Liver (tissue), 9 donors: ENCODE data around the gene MPV17. TPM values are rescaled to one million over a fixed set of nuclear protein-coding genes. Genes with fewer than 3 reads are reported as not detected.

Experiments
- DNase-seq: peaks from one replicate; pipeline ENCODE4 v3.0.0-alpha.2; 2017; ENCODE audit warnings: low spot score
- H3K27ac ChIP-seq, 2 donors: one replicate each; pipeline ENCODE4 v1.7.0; 2013; ENCODE audit warnings: inconsistent platforms in 2 of 2, low read length in 2 of 2, control low read depth in 1 of 2, low read depth in 1 of 2, mild to moderate bottlenecking in 1 of 2
- H3K27me3 ChIP-seq, 4 donors: one replicate each; pipeline versions ENCODE4 v1.6.1 to v1.7.0; 2013; ENCODE audit warnings: low read length in 3 of 4, inconsistent platforms in 1 of 4, mild to moderate bottlenecking in 1 of 4, moderate library complexity in 1 of 4; ENCODE audit not compliant: control insufficient read depth in 4 of 4, insufficient read depth in 4 of 4
- H3K36me3 ChIP-seq, 4 donors: one replicate each; pipeline versions ENCODE4 v1.6.1 to v1.7.0; 2013; ENCODE audit warnings: low read length in 3 of 4, mild to moderate bottlenecking in 3 of 4, low read depth in 1 of 4, moderate library complexity in 1 of 4; ENCODE audit not compliant: control insufficient read depth in 4 of 4, insufficient read depth in 3 of 4
- H3K4me1 ChIP-seq, 4 donors: one replicate each; pipeline versions ENCODE4 v1.6.1 to v1.7.0; 2013; ENCODE audit warnings: low read length in 3 of 4, mild to moderate bottlenecking in 3 of 4, moderate library complexity in 1 of 4; ENCODE audit not compliant: control insufficient read depth in 4 of 4, insufficient read depth in 4 of 4
- H3K4me3 ChIP-seq, 3 donors: one replicate each; pipeline versions ENCODE4 v1.6.1 to v1.7.0; 2013; ENCODE audit warnings: low read length in 3 of 3, control low read depth in 1 of 3, low read depth in 1 of 3, mild to moderate bottlenecking in 1 of 3
- H3K9ac ChIP-seq, 2 donors: one replicate each; pipeline ENCODE4 v1.7.0; 2013; ENCODE audit warnings: low read length in 2 of 2, mild to moderate bottlenecking in 2 of 2, moderate library complexity in 2 of 2, control low read depth in 1 of 2, low read depth in 1 of 2
- H3K9me3 ChIP-seq, 4 donors: one replicate each; pipeline versions ENCODE4 v1.6.1 to v1.7.0; 2013; ENCODE audit warnings: low read length in 3 of 4; ENCODE audit not compliant: control insufficient read depth in 4 of 4
- CTCF ChIP-seq: fragments of 150-350 bp; IDR thresholded peaks from 2 replicates; pipeline ENCODE4 v1.5.1; 2017; ENCODE audit warnings: improper control_type of control experiment, low read depth, low read length; ENCODE audit not compliant: missing input control
- FOXA2 ChIP-seq: IDR thresholded peaks from 2 replicates; pipeline ENCODE4 v1.6.1; 2016; ENCODE audit warnings: antibody characterized with exemption
- GABPA ChIP-seq, 2 donors: IDR thresholded peaks in 1 of 2; conservative IDR thresholded peaks in 1 of 2; 2 replicates each; pipeline ENCODE4 v1.6.1; 2016; ENCODE audit warnings: antibody characterized with exemption in 2 of 2, mild to moderate bottlenecking in 1 of 2, moderate library complexity in 1 of 2
- HNF4A ChIP-seq, 2 donors: conservative IDR thresholded peaks; 2 replicates each; pipeline ENCODE4 v1.6.1; 2016; ENCODE audit warnings: antibody characterized with exemption in 2 of 2, mild to moderate bottlenecking in 2 of 2
- REST ChIP-seq: IDR thresholded peaks from 2 replicates; pipeline ENCODE4 v1.6.1; 2016; ENCODE audit warnings: antibody characterized with exemption, mild to moderate bottlenecking
- YY1 ChIP-seq: IDR thresholded peaks from 2 replicates; pipeline ENCODE4 v1.6.1; 2016; ENCODE audit warnings: antibody characterized with exemption, mild to moderate bottlenecking
- WGBS: extraction: QIAGEN DNeasy Blood & Tissue Kit; methylation state at CpG from one replicate; pipeline ENCODE4 v1.1.7; 2013; 5-methylcytosine and 5-hydroxymethylcytosine counted together
- polyA plus RNA-seq, 2 donors: library from polyadenylated mRNA; stranded (reverse) in 1 of 2; unstranded in 1 of 2; fragments of 200-250 nt in 1 of 2; fragments of >200 nt in 1 of 2; fragmentation: Nextera tagmentation in 1 of 2; extraction: Ambion mirVana in 1 of 2; gene quantifications; one replicate each; pipeline versions ENCODE4 v1.2.1 to v1.2.3, GENCODE V29; 2013 to 2015
- total RNA-seq, 2 donors: library from RNA; depleted of rRNA; stranded (reverse); fragments of >200 nt; gene quantifications; one replicate each; pipeline ENCODE4 v1.2.3, GENCODE V29; 2014
- donor health status: healthy.
- donor health status: healthy.
- donor health status: healthy.
- donor health status: healthy.
- donor health status: healthy.

MPV17 gene
- total and polyA plus RNA-seq, 4 donors: 13.9 to 29.6 (median 21.8) TPM

- TF ChIP-seq HNF4A (conservative IDR thresholded peaks at IDR 0.05) (no peak), YY1 (no peak)
- WGBS: 70% methylated on average over 4 of the region's 4 CpGs
- no peak overlapping the region for H3K4me3 ChIP-seq
Observed at GRCh38 chr2:27296481-27296880, 26.4 kb downstream of the MPV17 start.

GRCh38 chr2:27294928-27295327, 28.0 kb downstream of the MPV17 start:
- 66% methylated on average over 8 of the region's 8 CpGs for WGBS
- H3K27ac ChIP-seq: no peak overlapping the region
- no peaks in the 10 kb centered on the region for H3K36me3 ChIP-seq
- no peak overlapping the region for H3K4me3 ChIP-seq
- DNase-seq: no peak
- no peaks in the 10 kb centered on the region for H3K27me3 ChIP-seq
- H3K9me3 ChIP-seq: no peaks in the 10 kb centered on the region
- H3K9ac ChIP-seq: no peak overlapping the region
- TF ChIP-seq GABPA (IDR thresholded peaks at IDR 0.05 in 1 of 2, conservative IDR thresholded peaks at IDR 0.05 in 1 of 2): no peak
- TF ChIP-seq FOXA2: no peak
- no peak for TF ChIP-seq REST
- no peak for TF ChIP-seq CTCF
- peaks cover 2 to 11% (median 7%) of the 10 kb centered on the region in 4 donors for H3K4me1 ChIP-seq

More at GRCh38 chr2:27296481-27296880, 26.4 kb downstream of the MPV17 start:
- Histone ChIP-seq H3K9me3 (no peaks in the 10 kb centered on the region), H3K4me1 (peaks cover 2 to 11% (median 7%) of the 10 kb centered on the region in 4 donors), H3K36me3 (no peaks in the 10 kb centered on the region), H3K27me3 (no peaks in the 10 kb centered on the region), H3K9ac (no peak overlapping the region), H3K27ac (no peak overlapping the region)
- DNase-seq: no peak

DNA sequence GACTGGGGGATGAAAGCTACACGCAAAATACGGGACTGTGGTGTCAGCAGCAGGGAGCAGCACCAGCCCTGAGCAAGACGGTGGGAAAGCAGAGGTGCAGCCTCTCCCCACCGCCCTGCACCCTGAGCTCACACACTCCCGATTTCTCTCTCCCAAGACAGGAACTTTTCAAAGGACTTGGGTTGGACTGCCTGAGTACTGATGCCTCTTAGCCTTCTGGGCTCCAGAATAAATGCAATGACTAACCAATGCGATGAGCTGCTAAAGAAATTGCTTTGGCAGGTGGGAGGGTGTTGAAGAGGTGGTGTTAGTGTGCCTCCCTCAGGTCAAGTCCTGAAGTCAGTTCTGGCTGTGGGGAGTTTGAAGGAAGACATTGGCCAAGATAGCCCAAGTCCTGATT, 31.0 kb downstream of the MPV17 start:
- 80% methylated on average over 6 of the region's 6 CpGs for WGBS
- no peak for DNase-seq
- TF ChIP-seq REST: no peak
- Histone ChIP-seq H3K4me1 (peaks cover 2 to 11% (median 7%) of the 10 kb centered on the region in 4 donors), H3K4me3 (no peak overlapping the region), H3K27me3 (no peaks in the 10 kb centered on the region), H3K9me3 (no peaks in the 10 kb centered on the region), H3K36me3 (no peaks in the 10 kb centered on the region), H3K27ac (no peak overlapping the region), H3K9ac (no peak overlapping the region)
